IMR-90 (cell line): ENCODE data around the gene GAL3ST2. TPM values are rescaled to one million over a fixed set of nuclear protein-coding genes. Genes with fewer than 3 reads are reported as not detected.

ENCODE experiments used
- ATAC-seq: fragments of 200-7000 bp; cut with Tn5 transposase; 2 replicates; pipeline ENCODE4 v1.9.1; 2020; ENCODE audit warnings: low read depth, mild to moderate bottlenecking, moderate library complexity
- BruUV-seq: library from RNA; stranded (reverse); fragments of 400-500 nt; replicated peaks from 2 replicates; lab custom pipeline; 2021; lab: Mats Ljungman, UMichigan
- CTCF ChIA-PET: fragments of 300-600 bp; formaldehyde crosslinking; extraction: SDS; loops from one replicate; lab custom pipeline; 2021; ENCODE audit warnings: antibody characterized with exemption; lab: Yijun Ruan, JAX
- POLR2A ChIA-PET: fragments of 300-600 bp; sonication (Branson Sonifier 250); formaldehyde crosslinking; loops from one replicate; lab custom pipeline; 2022; ENCODE audit warnings: antibody characterized with exemption; ENCODE audit not compliant: unreplicated experiment; lab: Charles Lee
- DNase-seq: peaks from one replicate; pipeline ENCODE4 v3.0.0; 2013
- H2AFZ ChIP-seq: replicated peaks from 2 replicates; pipeline ENCODE3; 2013; ENCODE audit warnings: low read length, mild to moderate bottlenecking; ENCODE audit not compliant: poor library complexity
- H2AK5ac ChIP-seq: 2 replicates; pipeline ENCODE4 v1.6.1; 2013; ENCODE audit warnings: low read depth, low read length, inconsistent platforms
- H2AK9ac ChIP-seq: replicated peaks from 2 replicates; pipeline ENCODE3; 2013; ENCODE audit warnings: mild to moderate bottlenecking, low read depth, low read length, moderate library complexity; ENCODE audit not compliant: poor library complexity
- H2BK120ac ChIP-seq: 2 replicates; pipeline ENCODE4 v1.6.1; 2013; ENCODE audit warnings: low read depth, low read length, inconsistent platforms
- H2BK15ac ChIP-seq: 3 replicates; pipeline ENCODE4 v1.6.1; 2013; ENCODE audit warnings: low read depth, low read length, inconsistent platforms
- H2BK20ac ChIP-seq: 2 replicates; pipeline ENCODE4 v1.6.1; 2013; ENCODE audit warnings: low read depth, mild to moderate bottlenecking, inconsistent platforms, low read length, moderate library complexity
- H2BK5ac ChIP-seq: 2 replicates; pipeline ENCODE4 v1.6.1; 2013; ENCODE audit warnings: mild to moderate bottlenecking, low read depth, low read length, inconsistent platforms; ENCODE audit not compliant: poor library complexity, severe bottlenecking
- H3K14ac ChIP-seq: replicated peaks from 2 replicates; pipeline ENCODE4 v1.6.1; 2013; ENCODE audit warnings: low read depth, low read length, inconsistent platforms
- H3K18ac ChIP-seq: 2 replicates; pipeline ENCODE4 v1.6.1; 2013; ENCODE audit warnings: low read depth, low read length, control low read depth
- H3K23ac ChIP-seq: 2 replicates; pipeline ENCODE4 v1.6.1; 2013; ENCODE audit warnings: low read depth, low read length, inconsistent platforms
- H3K27ac ChIP-seq: 2 replicates; pipeline ENCODE4 v1.5.1; 2013; ENCODE audit warnings: mild to moderate bottlenecking, control low read depth, low read length; ENCODE audit not compliant: insufficient read depth
- H3K27me3 ChIP-seq: 2 replicates; pipeline ENCODE4 v1.6.1; 2013; ENCODE audit warnings: low read length; ENCODE audit not compliant: control insufficient read depth, insufficient read depth
- H3K36me3 ChIP-seq: 2 replicates; pipeline ENCODE4 v1.6.1; 2013; ENCODE audit warnings: low read length, mixed read lengths; ENCODE audit not compliant: control insufficient read depth, insufficient read depth
- H3K4ac ChIP-seq: 2 replicates; pipeline ENCODE4 v1.6.1; 2013; ENCODE audit warnings: low read depth, low read length, inconsistent platforms
- H3K4me1 ChIP-seq: 2 replicates; pipeline ENCODE4 v1.6.1; 2013; ENCODE audit warnings: low read length, mixed read lengths; ENCODE audit not compliant: control insufficient read depth, insufficient read depth
- H3K4me2 ChIP-seq: 2 replicates; pipeline ENCODE4 v1.6.1; 2013; ENCODE audit warnings: low read depth, mild to moderate bottlenecking, control low read depth, low read length, moderate library complexity
- H3K4me3 ChIP-seq: 2 replicates; pipeline ENCODE4 v1.5.1; 2013; ENCODE audit warnings: low read depth, mild to moderate bottlenecking, control low read depth, low read length, moderate library complexity; ENCODE audit not compliant: insufficient read depth
- H3K56ac ChIP-seq: 2 replicates; pipeline ENCODE4 v1.6.1; 2013; ENCODE audit warnings: low read length, inconsistent platforms; ENCODE audit not compliant: insufficient read depth; ENCODE audit errors: extremely low read depth
- H3K79me1 ChIP-seq, 2 experiments: 2 replicates each; pipeline ENCODE4 v1.6.1; 2013; ENCODE audit warnings: low read length in 2 of 2, inconsistent platforms in 1 of 2, low read depth in 1 of 2
- H3K9ac ChIP-seq: 2 replicates; pipeline ENCODE4 v1.6.1; 2013; ENCODE audit warnings: low read depth, low read length, control low read depth
- H3K9me1 ChIP-seq: 2 replicates; pipeline ENCODE4 v1.6.1; 2013; ENCODE audit warnings: low read length, inconsistent platforms; ENCODE audit not compliant: insufficient read depth
- H3K9me3 ChIP-seq: 2 replicates; pipeline ENCODE4 v1.6.1; 2013; ENCODE audit warnings: low read length; ENCODE audit not compliant: control insufficient read depth, insufficient read depth
- H4K20me1 ChIP-seq: 2 replicates; pipeline ENCODE4 v1.6.1; 2013; ENCODE audit warnings: low read length, inconsistent platforms; ENCODE audit not compliant: insufficient read depth
- H4K5ac ChIP-seq: 2 replicates; pipeline ENCODE4 v1.6.1; 2013; ENCODE audit warnings: mild to moderate bottlenecking, low read depth, low read length, control low read depth
- H4K8ac ChIP-seq, 2 experiments: 2 replicates each; pipeline ENCODE4 v1.6.1; 2013; ENCODE audit warnings: low read depth in 2 of 2, low read length in 2 of 2, control low read depth in 1 of 2, inconsistent platforms in 1 of 2
- H4K91ac ChIP-seq: 2 replicates; pipeline ENCODE4 v1.6.1; 2013; ENCODE audit warnings: low read depth, low read length, inconsistent platforms; ENCODE audit not compliant: insufficient read depth
- BHLHE40 ChIP-seq: fragments of 150-350 bp; IDR thresholded peaks from 2 replicates; pipeline ENCODE4 v1.6.1; 2016; ENCODE audit warnings: mild to moderate bottlenecking, low read depth, low read length
- CTCF ChIP-seq: conservative IDR thresholded peaks from 2 replicates; pipeline ENCODE4 v1.5.1; 2012; ENCODE audit warnings: mild to moderate bottlenecking, low read depth, low read length, improper control_type of control experiment
- MXI1 ChIP-seq: IDR thresholded peaks from 2 replicates; pipeline ENCODE4 v1.6.1; 2012; ENCODE audit warnings: low read depth, mild to moderate bottlenecking, low read length, moderate library complexity, borderline replicate concordance
- POLR2A ChIP-seq: IDR thresholded peaks from 2 replicates; pipeline ENCODE4 v1.6.1; 2012; ENCODE audit warnings: mild to moderate bottlenecking, low read depth, low read length
- SMC3 ChIP-seq: fragments of 150-350 bp; IDR thresholded peaks from 2 replicates; pipeline ENCODE4 v1.6.1; 2016; ENCODE audit warnings: low read depth, mild to moderate bottlenecking, antibody characterized with exemption, low read length, moderate library complexity
- USF2 ChIP-seq: fragments of 150-350 bp; IDR thresholded peaks from 2 replicates; pipeline ENCODE4 v1.6.1; 2017; ENCODE audit warnings: mild to moderate bottlenecking, antibody characterized with exemption, low read length, low read depth
- WGBS, 2 experiments: methylation state at CpG; one replicate each; pipeline versions ENCODE4 v1.1.5 to v1.1.7; 2013; ENCODE audit warnings: missing lambda C conversion rate in 2 of 2; ENCODE audit not compliant: insufficient read length in 1 of 2; ENCODE audit errors: extremely low coverage in 2 of 2; 5-methylcytosine and 5-hydroxymethylcytosine counted together
- dilution Hi-C: fragments of 300-500 bp; cut with HindIII; formaldehyde crosslinking; loops from one replicate; pipeline ENCODE4 v1.14.3; 2018; ENCODE audit warnings: low sequenced_read_pairs; ENCODE audit not compliant: unreplicated experiment
- in situ Hi-C: fragments of 300-500 bp; cut with MboI; formaldehyde crosslinking; loops from 3 replicates; pipeline ENCODE4 v1.14.3; 2019; ENCODE audit warnings: low sequenced_read_pairs, inconsistent platforms, mixed read lengths
- intact Hi-C: fragments of 100-400 bp; cut with micrococcal nuclease; formaldehyde crosslinking; loops from 2 replicates; pipeline ENCODE4 v1.10.0; 2022
- polyA plus RNA-seq, 3 experiments: library from polyadenylated mRNA; depleted of rRNA; stranded (reverse); fragments of >200 nt; gene quantifications; 2 replicates each; pipeline ENCODE4 v1.2.3, GENCODE V29; 2012; ENCODE audit warnings: low replicate concordance in 1 of 3
- total RNA-seq: library from RNA; depleted of rRNA; stranded (reverse); fragments of >200 nt; gene quantifications from 2 replicates; pipeline ENCODE4 v1.2.3, GENCODE V29; 2012

Gene GAL3ST2
- total and polyA plus RNA-seq, 2 of the 4 experiments (the other 2 are of a cell fraction) = 0.07 TPM; not detected in 1

- in situ Hi-C loops = no loop called here
- Histone ChIP-seq H2BK20ac (no peak overlapping the region), H3K9me1 (no peaks in the 10 kb centered on the region), H2AK5ac (no peak overlapping the region), H3K4me3 (no peak overlapping the region), H4K5ac (no peak overlapping the region), H4K8ac (no peak overlapping the region), H2AK9ac (no peak overlapping the region), H3K36me3 (no peaks in the 10 kb centered on the region), H2BK5ac (no peak overlapping the region), H3K18ac (no peak overlapping the region), H3K23ac (no peak overlapping the region), H2BK15ac (no peak overlapping the region), H2BK120ac (no peak overlapping the region), H3K4ac (no peak overlapping the region), H3K27me3 (peaks cover 19% of the 10 kb centered on the region), H3K79me1 (no peaks in the 10 kb centered on the region), H4K20me1 (no peaks in the 10 kb centered on the region), H3K9me3 (peaks cover 6% of the 10 kb centered on the region; the same call in 1 of the 2 replicates), H3K9ac (no peak overlapping the region), H3K27ac (no peak overlapping the region), H3K56ac (no peak overlapping the region), H3K4me1 (no peaks in the 10 kb centered on the region), H3K4me2 (no peak overlapping the region), H3K14ac (no peak overlapping the region), H2AFZ (no peak overlapping the region), H4K91ac (no peak overlapping the region)
- no peak for TF ChIP-seq CTCF
- TF ChIP-seq USF2 = no peak
- no peak for TF ChIP-seq MXI1
- TF ChIP-seq POLR2A = no peak
- no peak for TF ChIP-seq BHLHE40
- no peak for TF ChIP-seq SMC3
- dilution Hi-C loops = no loop called here
- intact Hi-C loops = no loop called here
- no peak for ATAC-seq
- DNase-seq = no peak
- 6% methylated on average over 3 of the region's 13 CpGs; no CpG with 5 or more reads in 1 of the 2 experiments for WGBS, 2 experiments
- BruUV-seq = no TSS peak
- POLR2A ChIA-PET = no interaction called here
- CTCF ChIA-PET = interaction anchor here (1.6 kb wide), 1 partner anchor 12 kb away, joined by 7 read pairs; no protein-coding TSS in a partner anchor
These were observed 60.8 kb downstream of the GAL3ST2 start for GRCh38 chr2:241837197-241837965.
